GM21390 (cell line): ENCODE data around the gene ADAM21.
"Not testable (repeated sequence)": the region's sequence is repeated elsewhere in the genome, so short reads cannot be mapped to it uniquely, and the experiment has no call there.

ENCODE experiments used
- ATAC-seq: cut with Tn5 transposase; IDR thresholded peaks from one replicate; pipeline ENCODE4 v1.9.1; 2021; ENCODE audit not compliant: unreplicated experiment

Gene ADAM21

GRCh38 chr14:70451874-70452273, at the start of gene ADAM21:
TSS of gene ADAM21 (plus strand) at chr14:70452174. CDS start at chr14:70457500, 5,326 bp downstream.
- ATAC-seq = no peak

- ATAC-seq = not testable (repeated sequence)
Observed at GRCh38 chr14:70403335-70403734, 48.6 kb upstream of the ADAM21 start.

- ATAC-seq = not testable (repeated sequence)
Observed at GRCh38 chr14:70406216-70406615, 45.8 kb upstream of the ADAM21 start.

GRCh38 chr14:70407621-70408020, 44.4 kb upstream of the ADAM21 start:
- no peak for ATAC-seq

- no peak for ATAC-seq
Observed at GRCh38 chr14:70415788-70416187, 36.2 kb upstream of the ADAM21 start.

GRCh38 chr14:70416338-70416724, 35.6 kb upstream of the ADAM21 start:
- no peak for ATAC-seq

GRCh38 chr14:70416725-70417349, 35.1 kb upstream of the ADAM21 start, which contains the start of gene SYNJ2BP:
TSS of gene SYNJ2BP (minus strand) at chr14:70417090. CDS start at chr14:70416963, 127 bp downstream.
- no peak for ATAC-seq

- ATAC-seq = not testable (repeated sequence)
Observed at GRCh38 chr14:70419270-70419931, 32.6 kb upstream of the ADAM21 start.

- no peak for ATAC-seq
Observed at GRCh38 chr14:70422538-70422937, 29.4 kb upstream of the ADAM21 start.

- no peak for ATAC-seq
Observed at GRCh38 chr14:70425354-70425753, 26.6 kb upstream of the ADAM21 start.

GRCh38 chr14:70426555-70426954, 25.4 kb upstream of the ADAM21 start:
- not testable (repeated sequence) for ATAC-seq

GRCh38 chr14:70436867-70437266, 15.1 kb upstream of the ADAM21 start:
- no peak for ATAC-seq

GRCh38 chr14:70441641-70442040, 10.3 kb upstream of the ADAM21 start:
- no peak for ATAC-seq

GRCh38 chr14:70442750-70443149, 9.2 kb upstream of the ADAM21 start:
- ATAC-seq = no peak

- ATAC-seq = no peak
Observed at GRCh38 chr14:70448633-70449340, 3.2 kb upstream of the ADAM21 start.

- ATAC-seq = no peak
Observed at GRCh38 chr14:70454731-70455130, 2.8 kb downstream of the ADAM21 start.

- ATAC-seq = no peak
Observed at GRCh38 chr14:70468731-70469130, 16.8 kb downstream of the ADAM21 start.

- not testable (repeated sequence) for ATAC-seq
Observed at GRCh38 chr14:70470863-70471563, 19.0 kb downstream of the ADAM21 start.

GRCh38 chr14:70472253-70473159, 20.5 kb downstream of the ADAM21 start:
- no peak for ATAC-seq

- ATAC-seq = no peak
Observed at GRCh38 chr14:70473825-70474224, 21.9 kb downstream of the ADAM21 start.
